HuH-7 (cell line): Measurements from ENCODE around the gene SPECC1.
"Not testable (repeated sequence)": the region's sequence is repeated elsewhere in the genome, so short reads cannot be mapped to it uniquely, and the experiment has no call there.

ENCODE experiments used
- DNase-seq: peaks from one replicate; pipeline ENCODE4 v3.0.0; 2011; ENCODE audit warnings: low spot score

Gene SPECC1

DNA sequence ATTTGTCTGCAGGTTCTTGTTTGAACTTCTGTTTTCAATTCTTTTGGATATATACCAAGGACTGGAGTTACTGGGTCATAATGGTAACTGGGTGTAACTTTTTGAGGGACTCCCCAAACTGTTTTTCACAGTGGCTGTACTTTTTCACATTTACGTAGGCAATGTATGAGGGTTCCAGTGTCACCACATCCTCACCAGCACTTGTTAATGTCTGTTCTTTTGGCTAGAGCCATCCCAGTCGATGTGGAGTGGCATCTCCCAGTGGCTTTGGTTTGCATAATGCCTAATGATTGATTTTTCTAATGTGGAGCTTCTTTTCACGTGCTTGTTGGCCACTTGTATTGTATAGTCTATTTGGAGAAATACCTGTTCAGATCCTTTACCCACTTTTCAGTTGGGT, 59.3 kb downstream of the SPECC1 start:
- no peak for DNase-seq

DNA sequence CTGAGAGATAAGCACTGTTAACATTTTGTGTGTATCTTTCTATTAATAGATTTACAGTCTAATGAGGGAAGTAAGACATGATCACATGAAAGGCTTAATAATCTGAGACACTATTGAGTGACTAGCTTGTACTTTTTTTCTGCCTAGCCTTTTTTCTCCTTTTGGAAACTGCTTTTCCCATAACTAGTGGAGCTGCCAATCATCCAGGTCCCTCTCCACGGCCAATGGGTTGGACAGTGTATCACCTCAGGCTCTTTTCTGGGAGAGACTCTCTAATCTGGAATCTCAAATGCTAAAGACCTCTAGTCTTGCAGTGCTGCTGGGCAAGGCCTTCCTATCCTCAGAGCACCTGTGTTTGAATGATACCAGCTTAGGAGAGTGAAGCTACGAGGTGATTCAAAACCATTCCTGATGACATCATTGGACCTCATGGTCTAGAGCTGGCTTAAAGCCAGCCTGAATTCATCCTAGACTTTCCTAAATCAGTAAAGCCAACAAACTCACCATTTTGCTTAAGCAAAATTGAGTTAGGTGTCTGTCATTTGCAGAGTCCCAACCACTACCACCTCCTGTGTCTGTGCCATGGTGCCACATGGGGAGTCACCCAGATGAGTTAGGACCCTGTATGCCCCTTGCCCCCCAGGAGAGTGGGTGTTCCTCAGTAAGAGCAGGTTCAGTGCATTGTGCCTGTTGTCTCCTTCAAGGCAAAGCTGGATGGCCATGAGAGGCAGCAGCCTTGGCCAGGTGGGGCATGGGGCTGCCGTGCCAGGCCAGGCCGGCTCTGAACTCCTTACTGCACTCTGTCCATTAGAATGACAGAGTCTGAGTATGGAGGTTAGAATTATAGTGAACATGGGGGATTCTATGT, 62.9 kb downstream of the SPECC1 start:
- DNase-seq = no peak

DNA sequence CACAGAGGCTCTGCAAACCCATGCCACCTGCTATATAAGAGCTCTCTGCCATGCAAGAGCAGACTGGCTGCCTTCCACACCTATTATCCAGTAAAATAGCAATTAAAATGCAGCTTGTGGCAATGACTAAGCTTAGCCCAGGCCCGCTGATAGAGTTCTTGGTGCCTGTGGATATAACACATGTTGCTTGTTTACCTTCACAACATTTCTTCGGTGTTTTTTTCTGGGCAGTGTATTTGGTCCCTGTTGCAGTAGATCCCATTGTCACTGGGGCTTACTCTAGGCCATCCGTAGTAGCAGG, 63.5 kb downstream of the SPECC1 start:
- no peak for DNase-seq

DNA sequence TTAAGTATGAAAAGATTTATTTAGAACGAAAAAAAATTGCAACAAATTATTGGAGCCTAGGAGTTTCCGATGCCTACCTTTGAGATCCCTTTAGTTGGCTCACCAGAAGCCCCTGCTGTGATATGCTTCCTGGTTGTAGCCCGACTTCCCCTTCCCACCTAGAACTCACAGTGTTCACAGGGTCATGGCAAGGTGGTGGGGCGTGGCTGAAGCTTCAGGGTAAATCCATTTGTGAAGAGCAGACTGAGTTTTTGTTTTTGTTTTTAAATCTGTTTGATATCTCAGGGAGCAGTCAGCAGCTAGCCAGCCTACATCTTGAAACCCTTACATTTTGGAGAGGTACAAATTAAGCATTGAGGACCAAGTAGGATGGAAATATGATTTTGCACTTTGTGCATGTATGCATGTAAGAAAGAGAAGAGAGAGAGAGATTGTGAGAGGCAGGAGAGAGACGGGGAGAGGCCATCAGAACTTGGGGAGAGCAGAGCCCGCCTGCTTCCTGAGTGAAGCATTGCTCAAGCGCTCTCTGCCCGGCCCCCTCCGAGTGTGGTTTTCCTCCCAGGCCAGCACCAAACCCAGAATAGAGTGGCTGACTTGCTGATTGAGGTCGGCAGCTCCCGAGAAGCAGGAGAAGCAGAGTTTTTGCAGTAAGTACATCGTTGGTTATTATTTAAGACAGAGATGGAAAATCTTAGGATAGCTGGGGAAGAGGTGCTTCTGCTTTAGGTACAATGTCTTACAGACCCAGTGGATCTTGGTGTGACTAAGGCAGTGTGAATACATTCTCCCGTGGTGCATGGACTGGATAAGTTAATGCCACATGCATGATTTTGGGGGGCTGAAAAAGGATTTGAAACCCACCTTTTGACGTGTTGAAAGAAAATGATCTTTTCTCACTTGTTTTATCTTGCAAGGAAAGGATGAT, 64.2 kb downstream of the SPECC1 start:
- no peak for DNase-seq

DNA sequence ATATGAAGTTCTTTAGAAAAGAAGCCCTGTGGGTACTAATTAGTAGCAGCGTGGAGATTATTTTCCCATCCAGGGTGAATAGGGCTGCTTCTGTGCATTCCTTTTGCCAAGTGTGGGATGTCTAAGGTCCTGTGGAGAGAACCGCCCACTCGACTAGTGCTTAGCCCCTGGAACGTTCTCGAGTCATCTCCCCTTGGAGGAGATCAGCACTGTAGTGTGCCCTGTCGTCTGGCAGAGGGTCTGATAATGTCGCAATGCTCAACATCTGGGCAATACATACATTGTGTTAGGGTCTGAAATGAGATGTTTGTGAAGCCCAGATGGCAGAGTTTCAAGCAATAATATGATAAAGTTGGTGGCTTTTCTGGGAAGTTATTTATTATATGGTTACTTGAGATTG, 64.8 kb downstream of the SPECC1 start:
- no peak for DNase-seq

DNA sequence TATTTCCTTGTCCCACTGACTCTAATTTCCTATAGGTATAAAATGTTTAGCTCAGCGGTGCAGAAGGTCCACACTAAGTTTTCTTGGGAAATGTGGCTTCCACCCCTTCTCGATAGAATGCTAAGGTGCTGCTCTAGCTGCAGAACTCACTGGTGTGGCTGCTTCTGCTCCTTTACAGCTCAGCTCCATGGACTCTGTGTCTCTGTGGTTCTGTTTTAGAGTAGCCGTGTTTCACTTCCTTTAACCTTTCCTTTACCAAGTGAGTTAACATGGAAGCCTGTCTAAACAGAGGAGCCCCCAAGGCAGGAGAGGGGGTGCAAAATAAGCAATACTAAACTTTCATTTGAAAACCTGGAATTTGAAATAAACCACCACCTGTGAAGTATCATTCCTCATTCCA, 65.3 kb downstream of the SPECC1 start:
- no peak for DNase-seq

DNA sequence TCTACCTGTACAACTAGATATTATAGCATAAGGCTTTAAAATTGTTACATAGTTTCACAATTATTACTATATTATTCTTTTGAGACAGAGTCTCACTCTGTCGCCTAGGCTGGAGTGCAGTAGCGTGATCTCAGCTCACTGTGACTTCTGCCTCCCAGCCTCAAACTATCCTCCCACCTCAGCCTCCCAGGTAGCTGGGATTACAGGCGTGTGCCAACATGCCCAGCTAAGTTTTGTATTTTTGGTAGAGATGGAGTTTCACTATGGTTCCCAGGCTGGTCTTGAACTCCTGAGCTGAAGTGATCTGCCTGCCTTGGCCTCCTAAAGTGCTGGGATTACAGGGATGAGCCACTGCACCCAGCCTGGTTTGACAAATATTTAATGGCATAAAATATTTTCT, 67.0 kb downstream of the SPECC1 start:
- not testable (repeated sequence) for DNase-seq

DNA sequence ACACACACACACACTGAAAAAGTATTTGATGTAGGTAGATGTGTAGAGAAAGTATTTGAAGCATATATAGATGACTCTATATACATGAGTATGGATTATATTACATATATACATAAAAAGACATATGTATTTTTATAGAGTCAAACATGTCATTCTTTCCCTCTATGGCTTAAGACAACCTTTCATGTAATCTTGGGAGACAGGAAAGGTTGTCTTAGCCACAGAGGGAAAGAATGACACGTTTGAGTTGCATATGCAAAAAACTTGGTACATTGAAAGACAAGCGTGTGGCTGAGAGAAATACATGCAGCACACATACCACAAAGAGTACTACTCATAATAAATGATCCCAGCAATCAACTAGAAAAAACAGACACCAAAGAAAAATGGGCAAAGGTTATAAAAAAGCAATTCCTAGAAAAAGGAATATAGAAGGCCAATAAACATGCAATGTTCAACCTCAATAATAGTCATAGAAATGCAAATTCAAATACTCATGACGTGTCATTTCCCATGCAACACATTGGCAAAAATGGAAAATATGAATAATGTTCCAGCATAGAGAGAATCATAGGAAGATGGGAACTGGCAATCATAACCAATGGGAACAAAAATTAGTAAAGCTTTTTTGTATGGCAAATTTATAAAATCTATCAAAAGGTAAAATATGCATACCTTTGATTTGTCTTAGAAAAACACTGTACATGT, 69.0 kb downstream of the SPECC1 start:
- no peak for DNase-seq

DNA sequence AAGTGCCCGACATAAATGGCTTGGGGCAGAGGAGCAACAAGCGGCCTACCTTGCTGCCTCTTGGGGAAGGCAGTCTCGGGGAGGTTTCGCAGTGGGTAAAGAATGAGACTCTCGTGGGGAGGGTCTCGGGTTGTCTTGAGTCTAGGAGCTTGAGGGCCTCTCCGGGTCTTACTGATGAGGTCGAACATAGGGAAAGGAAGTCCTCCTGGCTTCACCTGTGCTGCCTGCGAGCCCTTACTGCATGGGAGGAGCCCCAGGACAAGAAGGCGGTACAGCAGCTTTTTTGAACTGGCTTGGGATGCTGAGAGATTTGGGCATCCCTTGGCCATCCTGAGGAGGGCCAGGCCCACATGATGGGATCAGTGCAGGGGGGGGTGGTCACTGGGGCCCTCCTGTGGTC, 71.4 kb downstream of the SPECC1 start:
- DNase-seq = no peak

DNA sequence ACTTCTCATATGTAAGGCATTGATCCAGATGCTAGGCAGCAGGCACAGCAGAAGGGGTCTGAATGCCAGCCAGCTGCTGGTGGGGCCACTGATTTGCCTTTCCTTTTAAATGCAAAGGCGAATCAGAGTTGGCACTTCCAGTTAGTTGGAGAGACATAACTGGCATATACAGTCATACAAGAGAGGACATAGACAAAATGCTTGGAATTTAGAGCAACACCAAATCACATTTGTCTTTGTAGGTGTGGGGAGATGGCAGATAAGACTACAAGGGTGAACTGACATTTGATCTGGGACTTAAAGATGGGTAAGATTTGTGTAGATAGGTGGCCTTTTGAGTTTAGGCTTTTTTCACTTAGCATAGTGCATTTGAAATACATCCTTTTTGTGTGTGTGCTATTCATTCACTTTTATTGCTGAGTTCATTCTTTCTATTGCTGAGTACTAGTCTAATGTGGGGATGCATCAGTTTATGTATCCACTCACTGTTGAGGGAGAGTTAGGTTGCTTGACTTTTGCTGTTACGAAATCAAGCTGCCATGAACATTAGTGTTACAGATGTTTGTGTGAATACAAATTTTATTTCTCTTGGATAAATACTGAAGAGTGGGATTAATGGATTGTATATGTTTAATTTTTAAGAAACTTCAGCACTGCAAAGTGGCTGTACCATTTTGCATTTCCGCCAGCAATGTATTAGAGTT, 74.1 kb downstream of the SPECC1 start:
- DNase-seq = no peak

DNA sequence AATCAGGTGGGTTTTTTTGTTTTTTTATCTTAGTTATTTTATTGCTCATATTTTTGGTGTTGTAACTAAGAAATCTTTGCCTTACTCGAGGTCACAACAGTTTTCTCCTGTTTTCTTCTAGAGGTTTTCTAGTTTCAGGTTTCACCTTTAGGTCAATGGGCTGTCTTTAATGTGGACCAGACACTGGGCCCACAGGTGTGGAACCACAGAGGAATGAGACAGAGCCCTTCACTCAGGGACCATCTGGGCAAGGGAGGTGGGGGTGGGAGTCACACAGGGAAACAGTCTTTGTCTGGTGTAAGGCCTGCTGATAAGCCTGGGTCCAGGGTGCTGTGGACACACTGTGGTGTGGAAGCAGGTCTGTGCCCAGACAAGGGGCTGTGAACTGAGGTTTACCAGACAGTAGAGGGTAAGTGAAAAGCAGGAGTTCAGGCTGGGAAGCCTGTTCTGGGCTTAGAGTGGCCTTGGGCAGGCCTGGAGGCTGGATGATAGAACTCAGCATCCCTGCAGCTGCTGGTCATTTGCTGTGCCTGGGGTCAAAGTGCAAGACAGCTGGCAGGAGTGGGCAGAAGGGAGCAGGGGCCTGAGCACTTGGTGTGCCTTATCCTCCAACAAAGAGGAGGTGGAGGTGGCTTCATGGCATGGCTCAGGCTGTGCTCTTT, 75.6 kb downstream of the SPECC1 start:
- no peak for DNase-seq

DNA sequence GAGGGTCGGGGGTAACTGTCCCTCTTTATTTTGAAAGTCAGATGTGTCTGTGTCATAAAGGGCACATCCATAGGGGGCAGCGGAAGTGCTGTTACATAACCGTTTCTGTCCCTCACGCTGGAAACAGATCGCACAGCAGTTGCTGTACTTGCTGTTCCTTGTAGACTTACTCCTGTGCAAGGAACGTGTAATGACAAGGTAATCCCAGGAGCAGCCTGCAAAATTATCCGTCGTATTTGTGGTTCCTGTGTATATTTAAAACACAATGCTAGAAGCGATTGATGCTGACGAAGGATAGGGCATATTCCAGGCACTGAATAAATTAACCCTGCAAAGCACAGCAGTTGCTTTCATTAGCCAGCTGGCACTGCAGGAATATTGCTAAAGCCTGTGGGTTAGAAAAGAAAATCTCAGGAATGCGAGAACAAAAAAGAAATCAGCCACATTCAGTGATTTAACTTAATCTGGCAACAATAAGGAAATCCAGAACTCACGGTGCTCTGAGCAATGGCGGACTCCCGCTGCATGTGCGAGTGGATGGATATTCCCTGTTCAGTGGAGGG, 76.2 kb downstream of the SPECC1 start:
- no peak for DNase-seq

DNA sequence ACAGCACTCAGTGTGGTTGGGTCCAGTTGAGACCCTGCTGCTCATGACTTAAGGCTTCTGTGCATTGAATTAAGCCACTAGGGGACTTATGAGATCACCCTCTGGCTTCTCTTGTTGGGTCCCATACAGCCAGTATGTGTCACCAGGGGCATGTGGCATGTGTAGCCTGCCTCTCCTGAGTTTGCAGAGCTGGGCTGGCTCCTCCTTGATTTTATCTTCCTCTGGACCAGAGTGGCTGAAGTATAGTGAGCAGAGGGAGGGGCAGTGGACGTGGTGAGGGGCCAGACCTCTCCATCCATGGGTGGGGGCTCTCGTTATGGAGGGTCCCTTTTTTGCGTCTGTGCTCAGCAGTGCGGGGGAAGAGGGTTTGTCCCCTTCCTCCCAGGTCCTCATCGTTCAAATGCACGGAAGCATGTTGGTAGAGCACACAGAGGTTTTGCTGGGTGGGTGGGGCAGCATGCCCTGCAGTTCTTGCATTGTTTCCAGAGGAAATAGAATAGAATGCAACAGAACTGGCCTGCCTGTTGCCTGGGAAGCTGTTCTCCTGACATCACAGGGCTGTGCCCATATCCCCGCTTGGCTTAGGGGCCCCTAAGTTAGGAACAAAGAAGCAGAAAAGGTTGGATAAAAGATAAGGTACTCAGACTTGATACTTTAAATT, 77.4 kb downstream of the SPECC1 start:
- DNase-seq = no peak

DNA sequence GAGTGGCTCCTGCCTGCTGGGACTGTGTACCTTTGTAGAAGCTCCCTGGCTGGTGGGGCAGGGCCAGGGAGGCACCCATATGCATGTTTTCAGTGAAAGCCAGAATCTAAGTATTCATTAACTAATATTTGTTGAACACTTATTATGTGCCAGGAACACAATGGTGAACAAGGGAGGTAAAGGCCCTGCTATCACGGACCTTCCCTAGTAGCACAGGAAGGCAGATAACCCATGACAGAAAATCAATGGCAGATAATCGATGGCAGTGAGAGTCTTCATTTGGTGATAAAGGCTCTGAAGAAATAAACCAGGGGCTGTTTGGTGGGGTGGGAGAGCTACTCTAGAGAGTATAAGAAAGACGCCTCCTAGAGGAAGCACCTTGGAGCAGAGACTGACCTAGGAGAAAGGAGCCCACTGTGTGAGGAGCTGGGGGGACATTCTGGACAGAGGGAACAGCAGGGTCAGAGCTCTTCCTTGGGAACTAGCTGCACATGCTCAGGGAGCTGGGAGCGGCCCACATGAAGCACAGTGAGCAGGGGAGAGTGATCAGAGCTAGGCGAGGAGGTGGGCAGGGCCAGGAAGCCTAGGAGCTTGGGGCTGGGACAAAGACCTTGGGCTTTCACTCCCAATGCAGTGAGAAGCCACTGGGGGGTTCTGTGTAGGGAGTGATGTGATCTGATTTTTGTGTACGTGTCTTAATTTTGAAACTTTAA, 78.5 kb downstream of the SPECC1 start:
- DNase-seq = no peak

DNA sequence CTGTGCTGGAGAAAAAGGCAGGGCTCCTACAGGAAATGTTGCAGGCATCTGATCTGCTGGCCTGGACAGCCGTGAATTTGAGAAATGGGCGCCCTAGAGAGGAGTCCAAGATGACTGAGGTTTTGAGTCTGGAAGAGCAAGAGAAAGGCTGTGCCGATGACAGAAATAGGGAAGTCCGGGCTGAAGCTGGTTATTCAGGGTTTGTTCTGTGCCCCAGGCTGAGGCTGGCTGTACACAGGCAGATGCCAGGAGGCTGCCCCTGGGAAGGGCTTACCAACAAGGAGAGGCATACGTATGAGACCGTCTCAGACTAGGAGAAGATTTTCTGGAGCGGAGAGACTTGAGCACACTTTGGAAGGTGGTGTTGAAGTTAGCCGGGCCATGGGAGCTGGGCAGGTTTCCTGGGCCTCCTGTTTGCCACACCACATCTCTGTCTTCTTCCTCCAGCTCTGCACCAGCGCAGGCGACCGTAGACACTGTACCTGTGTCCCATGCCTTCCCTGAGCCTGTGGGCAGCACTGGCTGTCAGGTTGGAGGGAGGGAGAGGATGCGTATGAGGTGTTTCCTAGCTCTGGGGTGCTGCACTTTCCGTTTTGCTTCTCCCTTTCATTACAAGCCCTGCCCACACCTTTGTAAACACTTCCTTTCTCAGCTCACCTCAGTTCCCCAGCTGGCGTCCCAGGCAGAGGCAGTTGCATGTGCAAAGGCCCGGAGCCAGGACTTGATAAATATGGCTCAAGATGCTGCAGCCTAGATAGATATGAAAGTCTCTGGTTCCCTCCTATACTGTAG, 80.8 kb downstream of the SPECC1 start:
- no peak for DNase-seq

DNA sequence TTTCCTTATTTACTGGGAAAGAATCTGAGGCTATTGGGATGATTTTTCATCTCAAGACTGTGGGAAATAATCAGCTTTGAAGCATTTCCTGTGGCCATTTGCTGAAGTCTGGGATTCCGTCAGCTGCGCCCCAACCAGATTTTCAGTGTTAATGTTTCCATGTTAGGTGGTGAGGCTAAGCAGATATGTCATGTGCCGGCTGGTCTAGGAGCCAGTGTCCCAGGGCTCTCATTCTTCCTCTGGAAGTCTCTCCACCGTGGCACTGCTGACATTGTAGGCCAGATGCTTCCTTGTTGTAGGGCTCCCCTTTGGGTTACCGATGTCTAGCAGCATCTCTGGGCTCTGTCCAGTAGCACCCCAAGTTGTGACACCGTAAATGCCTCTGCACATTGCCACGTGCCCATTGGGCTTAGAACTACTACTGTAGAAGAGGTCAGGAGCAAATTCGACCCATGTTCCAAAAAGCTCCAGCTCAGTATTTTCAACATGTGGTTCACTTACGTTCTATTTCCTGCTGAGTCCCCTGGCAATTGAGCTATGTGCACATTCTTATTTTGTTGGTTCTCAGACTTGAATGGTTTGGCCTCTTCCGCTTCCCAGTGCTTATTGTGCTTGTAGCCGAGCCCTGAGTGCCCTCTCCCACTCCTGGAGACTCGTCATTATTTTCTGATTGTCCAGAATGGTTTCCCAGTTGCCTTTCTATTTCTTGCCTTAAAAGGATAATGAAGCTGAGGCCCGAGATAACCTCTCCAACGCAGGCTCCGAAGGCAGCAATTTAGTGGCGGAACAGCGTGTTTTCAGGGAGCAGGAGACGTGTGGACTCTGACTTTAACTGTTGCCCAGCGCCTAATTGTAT, 82.2 kb downstream of the SPECC1 start:
- no peak for DNase-seq

DNA sequence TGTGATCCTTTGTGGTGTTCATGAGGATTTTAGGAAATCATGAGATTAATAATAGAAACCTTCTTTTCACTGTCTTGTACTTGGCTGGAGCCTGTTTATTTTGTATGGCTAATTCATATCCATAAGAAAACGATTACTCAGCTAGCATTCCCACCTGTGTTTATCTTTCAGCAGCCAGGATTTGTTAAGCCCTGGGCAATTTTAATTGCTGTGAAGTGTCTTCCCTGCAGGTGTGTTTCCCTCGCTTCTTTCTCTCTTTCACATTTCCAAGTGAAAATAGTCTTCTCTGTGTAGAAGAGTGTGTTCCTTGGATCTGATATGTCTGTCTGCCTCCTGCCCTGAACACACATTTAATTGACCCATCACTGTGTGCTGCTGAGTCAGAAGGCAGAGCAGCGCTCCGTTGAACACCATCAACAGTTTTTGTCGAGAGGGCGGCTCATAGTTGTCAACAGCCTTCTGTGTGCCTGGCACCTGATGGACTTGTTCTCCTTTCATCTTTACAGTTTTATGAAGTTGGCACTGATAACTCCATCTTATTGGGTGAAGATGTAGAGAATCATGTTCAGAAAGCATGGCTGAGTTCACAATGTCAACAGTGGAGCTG, 83.2 kb downstream of the SPECC1 start:
- no peak for DNase-seq
